DND-41 (cell line): ENCODE measurements around the gene APMAP.

Experiments used
- ATAC-seq: fragments of 200-7000 bp; cut with Tn5 transposase; 3 replicates; pipeline ENCODE4 v1.9.1; 2021; ENCODE audit warnings: low read depth; ENCODE audit not compliant: insufficient read depth
- DNase-seq: peaks from one replicate; pipeline ENCODE4 v3.0.0-alpha.2; 2020
- H2AFZ ChIP-seq: 2 replicates; pipeline ENCODE4 v1.6.0; 2012; ENCODE audit warnings: low read depth, low read length
- H3K27ac ChIP-seq: 2 replicates; pipeline ENCODE4 v1.5.1; 2012; ENCODE audit warnings: low read length, inconsistent platforms
- H3K27me3 ChIP-seq: fragments of 200-600 bp; sonication (generic); 2 replicates; pipeline ENCODE4 v1.6.0; 2012; ENCODE audit warnings: low read length, mild to moderate bottlenecking, inconsistent platforms; ENCODE audit not compliant: insufficient read depth, poor library complexity
- H3K36me3 ChIP-seq: 2 replicates; pipeline ENCODE4 v1.5.1; 2012; ENCODE audit warnings: low read length, inconsistent platforms; ENCODE audit not compliant: insufficient read depth
- H3K4me1 ChIP-seq: 2 replicates; pipeline ENCODE4 v1.5.1; 2012; ENCODE audit warnings: mild to moderate bottlenecking, low read length; ENCODE audit not compliant: insufficient read depth
- H3K4me2 ChIP-seq: 2 replicates; pipeline ENCODE4 v1.6.0; 2012; ENCODE audit warnings: mild to moderate bottlenecking, moderate library complexity, low read length, inconsistent platforms; ENCODE audit not compliant: insufficient read depth
- H3K4me3 ChIP-seq, 2 experiments: fragments of 200-600 bp in 1 of 2; shearing (Covaris generic) in 1 of 2; 2 replicates each; pipeline ENCODE4 v1.5.1; 2012 to 2016; ENCODE audit warnings: inconsistent platforms in 2 of 2, low read length in 2 of 2, mild to moderate bottlenecking in 2 of 2, low read depth in 1 of 2, moderate library complexity in 1 of 2
- H3K79me2 ChIP-seq: 2 replicates; pipeline ENCODE4 v1.6.0; 2012; ENCODE audit warnings: low read length, inconsistent platforms; ENCODE audit not compliant: insufficient read depth
- H3K9ac ChIP-seq: 2 replicates; pipeline ENCODE4 v1.6.0; 2012; ENCODE audit warnings: low read depth, mild to moderate bottlenecking, inconsistent platforms, low read length, moderate library complexity
- H3K9me3 ChIP-seq: 2 replicates; pipeline ENCODE4 v1.5.1; 2012; ENCODE audit warnings: low read length, moderate library complexity, mild to moderate bottlenecking, inconsistent platforms; ENCODE audit not compliant: insufficient read depth, severe bottlenecking
- H4K20me1 ChIP-seq: 2 replicates; pipeline ENCODE4 v1.6.0; 2012; ENCODE audit warnings: low read length; ENCODE audit not compliant: insufficient read depth
- CTCF ChIP-seq: IDR thresholded peaks from 2 replicates; pipeline ENCODE4 v1.5.1; 2012; ENCODE audit warnings: borderline replicate concordance, low read length, moderate library complexity, mild to moderate bottlenecking; ENCODE audit not compliant: poor library complexity, severe bottlenecking; ENCODE audit errors: extremely low read depth
- EZH2 ChIP-seq: IDR thresholded peaks from 3 replicates; pipeline ENCODE4 v1.6.1; 2012; ENCODE audit warnings: borderline replicate concordance, low read depth, mild to moderate bottlenecking, moderate library complexity, low read length, inconsistent platforms; ENCODE audit not compliant: severe bottlenecking

The APMAP gene

GRCh38 chr20:24962510-24962909 lies 30.0 kb downstream of the APMAP start:
- TF ChIP-seq CTCF: no peak
- TF ChIP-seq EZH2: no peak

GRCh38 chr20:24962182-24962492 lies 30.4 kb downstream of the APMAP start:
- Histone ChIP-seq H3K4me1 (no peaks in the 10 kb centered on the region), H3K79me2 (no peaks in the 10 kb centered on the region), H3K4me3 (no peak overlapping the region), H3K36me3 (peaks cover 85% of the 10 kb centered on the region), H4K20me1 (peaks cover 5% of the 10 kb centered on the region; the same call in 1 of the 2 replicates), H3K9ac (no peak overlapping the region), H2AFZ (no peak overlapping the region), H3K9me3 (no peaks in the 10 kb centered on the region), H3K4me2 (no peak overlapping the region), H3K27me3 (no peaks in the 10 kb centered on the region), H3K27ac (no peak overlapping the region)
- ATAC-seq (no peak), DNase-seq (peak; percentile 2)
- TF ChIP-seq EZH2 (no peak), CTCF (no peak)

More at GRCh38 chr20:24962510-24962909, 30.0 kb downstream of the APMAP start:
- Histone ChIP-seq H3K79me2 (no peaks in the 10 kb centered on the region), H3K27ac (no peak overlapping the region), H4K20me1 (peaks cover 5% of the 10 kb centered on the region; the same call in 1 of the 2 replicates), H3K4me3 (no peak overlapping the region), H3K27me3 (no peaks in the 10 kb centered on the region), H3K36me3 (peaks cover 88% of the 10 kb centered on the region), H3K4me1 (no peaks in the 10 kb centered on the region), H2AFZ (no peak overlapping the region), H3K9ac (no peak overlapping the region), H3K9me3 (no peaks in the 10 kb centered on the region), H3K4me2 (no peak overlapping the region)
- DNase-seq (peak; percentile 2), ATAC-seq (no peak)

GRCh38 chr20:24961384-24962181 lies 31.0 kb downstream of the APMAP start:
- Histone ChIP-seq H3K79me2 (no peaks in the 10 kb centered on the region), H2AFZ (no peak overlapping the region), H3K9me3 (no peaks in the 10 kb centered on the region), H3K36me3 (peaks cover 83% of the 10 kb centered on the region), H4K20me1 (peaks cover 6% of the 10 kb centered on the region), H3K9ac (no peak overlapping the region), H3K4me3 (no peak overlapping the region), H3K27me3 (no peaks in the 10 kb centered on the region), H3K27ac (no peak overlapping the region), H3K4me1 (no peaks in the 10 kb centered on the region), H3K4me2 (no peak overlapping the region)
- no peak for TF ChIP-seq EZH2
- no peak for TF ChIP-seq CTCF
- ATAC-seq (no peak), DNase-seq (no peak)
